Esophagus squamous epithelium (tissue), 4 donors: ENCODE data around the gene EFNB1.

Experiments
- POLR2A ChIP-seq, 4 donors: fragments of 450-650 bp; IDR thresholded peaks; one replicate each; pipeline ENCODE4 v1.6.1; 2017; ENCODE audit warnings: antibody characterized with exemption in 4 of 4, mild to moderate bottlenecking in 4 of 4, moderate library complexity in 3 of 4
- TF ChIP-seq, protein P1 (sequence below), 6 experiments: fragments of 450-650 bp in 4 of 6; fragments of 200-600 bp in 2 of 6; sonication (generic) in 2 of 6; IDR thresholded peaks; one replicate each; pipeline ENCODE4 v1.5.1; 2016 to 2019; ENCODE audit warnings: antibody characterized with exemption in 6 of 6, mild to moderate bottlenecking in 4 of 6, moderate library complexity in 4 of 6

DNA sequence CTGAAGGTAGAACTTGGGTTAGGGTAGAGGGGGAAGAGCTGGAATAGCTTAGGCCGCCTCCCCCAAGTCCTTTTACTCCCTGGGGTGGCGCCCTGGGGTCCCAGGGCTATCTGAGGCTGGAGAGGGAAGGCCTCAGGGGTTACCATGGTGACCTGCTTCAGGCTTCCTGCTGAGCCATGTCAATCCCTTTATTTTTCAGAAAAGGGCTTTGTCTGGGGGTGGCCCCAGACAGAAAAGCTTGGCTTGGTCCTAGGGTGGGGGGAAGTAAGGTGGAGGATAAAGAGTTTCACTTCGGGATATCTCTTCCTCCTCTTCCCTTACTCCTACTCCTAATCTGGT is 6.3 kb downstream of the EFNB1 start:
- no peak for TF ChIP-seq POLR2A (IDR thresholded peaks at IDR 0.05)
- TF ChIP-seq, protein P1, sequence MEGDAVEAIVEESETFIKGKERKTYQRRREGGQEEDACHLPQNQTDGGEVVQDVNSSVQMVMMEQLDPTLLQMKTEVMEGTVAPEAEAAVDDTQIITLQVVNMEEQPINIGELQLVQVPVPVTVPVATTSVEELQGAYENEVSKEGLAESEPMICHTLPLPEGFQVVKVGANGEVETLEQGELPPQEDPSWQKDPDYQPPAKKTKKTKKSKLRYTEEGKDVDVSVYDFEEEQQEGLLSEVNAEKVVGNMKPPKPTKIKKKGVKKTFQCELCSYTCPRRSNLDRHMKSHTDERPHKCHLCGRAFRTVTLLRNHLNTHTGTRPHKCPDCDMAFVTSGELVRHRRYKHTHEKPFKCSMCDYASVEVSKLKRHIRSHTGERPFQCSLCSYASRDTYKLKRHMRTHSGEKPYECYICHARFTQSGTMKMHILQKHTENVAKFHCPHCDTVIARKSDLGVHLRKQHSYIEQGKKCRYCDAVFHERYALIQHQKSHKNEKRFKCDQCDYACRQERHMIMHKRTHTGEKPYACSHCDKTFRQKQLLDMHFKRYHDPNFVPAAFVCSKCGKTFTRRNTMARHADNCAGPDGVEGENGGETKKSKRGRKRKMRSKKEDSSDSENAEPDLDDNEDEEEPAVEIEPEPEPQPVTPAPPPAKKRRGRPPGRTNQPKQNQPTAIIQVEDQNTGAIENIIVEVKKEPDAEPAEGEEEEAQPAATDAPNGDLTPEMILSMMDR (IDR thresholded peaks at IDR 0.05) = no peak
